ENCODE data around the gene YDJC.

YDJC gene

GRCh38 chr22:21669026-21669425 is 39.2 kb upstream of the YDJC start:
- H3K27ac ChIP-seq = peak overlapping the region; percentile 61
- TF ChIP-seq ZFX (IDR thresholded peaks at IDR 0.05; ENCODE audit: borderline replicate concordance) = no peak
- TF ChIP-seq, protein P1, sequence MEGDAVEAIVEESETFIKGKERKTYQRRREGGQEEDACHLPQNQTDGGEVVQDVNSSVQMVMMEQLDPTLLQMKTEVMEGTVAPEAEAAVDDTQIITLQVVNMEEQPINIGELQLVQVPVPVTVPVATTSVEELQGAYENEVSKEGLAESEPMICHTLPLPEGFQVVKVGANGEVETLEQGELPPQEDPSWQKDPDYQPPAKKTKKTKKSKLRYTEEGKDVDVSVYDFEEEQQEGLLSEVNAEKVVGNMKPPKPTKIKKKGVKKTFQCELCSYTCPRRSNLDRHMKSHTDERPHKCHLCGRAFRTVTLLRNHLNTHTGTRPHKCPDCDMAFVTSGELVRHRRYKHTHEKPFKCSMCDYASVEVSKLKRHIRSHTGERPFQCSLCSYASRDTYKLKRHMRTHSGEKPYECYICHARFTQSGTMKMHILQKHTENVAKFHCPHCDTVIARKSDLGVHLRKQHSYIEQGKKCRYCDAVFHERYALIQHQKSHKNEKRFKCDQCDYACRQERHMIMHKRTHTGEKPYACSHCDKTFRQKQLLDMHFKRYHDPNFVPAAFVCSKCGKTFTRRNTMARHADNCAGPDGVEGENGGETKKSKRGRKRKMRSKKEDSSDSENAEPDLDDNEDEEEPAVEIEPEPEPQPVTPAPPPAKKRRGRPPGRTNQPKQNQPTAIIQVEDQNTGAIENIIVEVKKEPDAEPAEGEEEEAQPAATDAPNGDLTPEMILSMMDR (IDR thresholded peaks at IDR 0.05) = no peak

DNA sequence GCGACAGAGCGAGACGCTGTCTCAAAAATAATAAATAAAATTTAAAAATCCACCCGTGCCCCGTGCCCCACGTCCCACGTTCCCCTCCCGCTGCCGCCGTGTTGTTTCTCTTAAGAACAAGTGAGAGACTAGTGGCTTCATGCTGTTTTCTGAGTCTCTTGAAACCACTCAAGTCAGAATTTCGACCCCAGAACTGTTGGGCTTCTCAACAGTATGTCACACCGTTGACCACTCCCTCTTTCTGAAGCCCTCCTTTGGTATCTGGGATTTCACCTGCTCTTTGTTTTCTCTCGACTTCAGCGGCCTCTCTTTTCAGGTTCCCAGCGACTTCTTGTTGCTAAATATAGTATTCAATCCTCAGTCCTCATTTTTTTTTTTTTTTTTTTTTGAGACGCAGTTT is 37.0 kb upstream of the YDJC start:
- TF ChIP-seq, protein P1 (IDR thresholded peaks at IDR 0.05) = no peak
- TF ChIP-seq ZFX (IDR thresholded peaks at IDR 0.05; ENCODE audit: borderline replicate concordance) = no peak
- peak overlapping the region; percentile 91 for H3K27ac ChIP-seq

- H3K27ac ChIP-seq = peak overlapping the region; percentile 91
- no peak for TF ChIP-seq ZFX (IDR thresholded peaks at IDR 0.05; ENCODE audit: borderline replicate concordance)
- TF ChIP-seq, protein P1 (IDR thresholded peaks at IDR 0.05) = no peak
Measured at GRCh38 chr22:21665047-21665851, 35.4 kb upstream of the YDJC start.

DNA sequence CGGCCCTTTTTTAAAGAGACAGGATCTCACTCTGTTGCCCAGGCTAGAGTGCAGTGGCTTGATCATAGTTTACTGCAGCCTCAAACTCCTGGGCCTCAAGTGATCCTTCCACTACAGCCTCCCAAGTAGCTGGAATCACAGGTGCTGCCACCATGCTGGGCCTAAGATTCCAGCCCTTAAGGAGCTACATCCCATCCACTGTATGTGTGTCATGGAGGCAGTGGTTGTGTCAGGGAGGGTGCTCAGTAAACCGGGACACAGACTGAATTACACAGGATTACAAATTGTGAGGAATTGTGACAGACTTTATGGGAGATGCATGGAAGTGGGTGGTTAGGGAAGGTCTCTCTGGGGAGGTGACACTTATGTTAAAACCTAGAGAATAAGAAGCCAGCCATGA is 33.9 kb upstream of the YDJC start:
- no peak for TF ChIP-seq ZFX (IDR thresholded peaks at IDR 0.05; ENCODE audit: borderline replicate concordance)
- TF ChIP-seq, protein P1 (IDR thresholded peaks at IDR 0.05) = no peak
- no peak overlapping the region for H3K27ac ChIP-seq

- TF ChIP-seq ZFX (IDR thresholded peaks at IDR 0.05; ENCODE audit: borderline replicate concordance) = no peak
- TF ChIP-seq, protein P1 (IDR thresholded peaks at IDR 0.05) = no peak
- no peak overlapping the region for H3K27ac ChIP-seq
Measured at GRCh38 chr22:21661991-21662390, 32.2 kb upstream of the YDJC start.

DNA sequence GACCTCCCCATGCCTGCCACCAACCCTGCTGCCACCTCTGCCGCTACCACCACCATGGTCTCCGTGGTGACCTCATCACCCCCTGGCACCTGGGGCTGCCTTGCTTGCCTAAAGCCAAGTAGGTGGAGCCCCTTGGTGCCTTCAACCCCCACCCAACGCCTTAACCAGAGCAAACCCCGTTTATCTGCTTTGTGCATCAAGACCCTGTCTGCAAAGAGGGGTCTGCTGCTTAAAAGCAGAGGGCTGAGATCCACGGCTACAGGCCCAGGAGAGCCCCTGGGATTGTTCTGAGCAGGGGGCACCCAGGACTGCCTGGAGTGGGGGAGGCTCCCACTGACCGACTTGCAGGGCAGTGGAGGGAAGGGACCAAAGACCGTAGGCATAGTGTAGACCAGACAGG is 31.1 kb upstream of the YDJC start:
- no peak for TF ChIP-seq ZFX (IDR thresholded peaks at IDR 0.05; ENCODE audit: borderline replicate concordance)
- TF ChIP-seq, protein P1 (IDR thresholded peaks at IDR 0.05) = no peak
- no peak overlapping the region for H3K27ac ChIP-seq

DNA sequence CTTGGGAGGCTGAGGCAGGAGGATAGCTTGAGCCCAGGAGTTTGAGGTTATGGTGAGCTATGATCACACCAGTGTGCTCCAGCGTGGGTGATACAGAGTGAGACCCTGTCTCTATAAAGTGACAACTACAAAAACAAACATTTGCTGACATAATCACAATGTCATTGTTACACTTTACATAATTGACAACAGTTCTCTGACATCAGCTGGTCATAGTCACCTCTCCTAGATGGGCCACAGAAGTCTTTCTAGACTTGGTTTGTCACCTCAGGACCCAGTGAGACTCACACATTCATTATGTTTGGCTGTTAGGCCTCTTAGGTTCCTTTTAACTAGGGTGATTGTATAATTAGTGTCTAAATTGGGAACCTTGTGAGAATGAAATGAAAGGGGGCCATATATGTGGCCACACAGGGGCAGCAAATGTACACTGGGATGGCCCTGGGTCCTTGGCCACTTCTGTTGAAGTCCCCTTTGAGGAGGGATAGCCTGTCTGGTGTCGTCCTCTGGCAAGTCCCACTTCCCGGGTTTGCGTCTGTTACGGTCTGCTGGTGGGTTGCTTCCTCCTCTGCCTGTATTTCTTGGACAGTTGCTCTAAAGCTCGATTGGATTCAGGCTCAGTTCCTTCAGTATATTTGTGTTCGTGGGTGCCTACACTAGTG is 30.2 kb upstream of the YDJC start:
- no peak overlapping the region for H3K27ac ChIP-seq
- no peak for TF ChIP-seq ZFX (IDR thresholded peaks at IDR 0.05; ENCODE audit: borderline replicate concordance)
- TF ChIP-seq, protein P1 (IDR thresholded peaks at IDR 0.05) = no peak

Measured in 22Rv1 (cell line).